Karpas-422 (cell line): ENCODE data around the gene ASXL1. TPM values are rescaled to one million over a fixed set of nuclear protein-coding genes. Genes with fewer than 3 reads are reported as not detected.

Experiments used
- DNase-seq: peaks from one replicate; pipeline ENCODE4 v3.0.0-alpha.2; 2015
- H2AFZ ChIP-seq: fragments of 200-600 bp; sonication (generic); 2 replicates; pipeline ENCODE4 v1.6.1; 2014; ENCODE audit warnings: antibody characterized with exemption, low read length, mixed read lengths
- H3K27ac ChIP-seq: fragments of 200-600 bp; sonication (generic); 2 replicates; pipeline ENCODE4 v1.5.1; 2014; ENCODE audit warnings: mild to moderate bottlenecking, low read length, moderate library complexity
- H3K27me3 ChIP-seq: fragments of 200-600 bp; sonication (generic); 2 replicates; pipeline ENCODE4 v1.6.1; 2014; ENCODE audit warnings: low read length, mixed read lengths
- H3K36me3 ChIP-seq: fragments of 200-600 bp; sonication (generic); 2 replicates; pipeline ENCODE4 v1.6.1; 2014; ENCODE audit warnings: low read length, mixed read lengths; ENCODE audit not compliant: insufficient read depth
- H3K4me1 ChIP-seq: fragments of 200-600 bp; sonication (generic); 2 replicates; pipeline ENCODE4 v1.6.1; 2014; ENCODE audit warnings: mild to moderate bottlenecking, low read length, mixed read lengths
- H3K4me2 ChIP-seq: fragments of 200-600 bp; sonication (generic); 2 replicates; pipeline ENCODE4 v1.6.1; 2014; ENCODE audit warnings: low read length, low read depth, mild to moderate bottlenecking; ENCODE audit not compliant: poor library complexity, severe bottlenecking
- H3K4me3 ChIP-seq: fragments of 200-600 bp; sonication (generic); 2 replicates; pipeline ENCODE4 v1.5.1; 2014; ENCODE audit warnings: mild to moderate bottlenecking, antibody characterized with exemption, low read length, mixed read lengths
- H3K79me2 ChIP-seq: fragments of 200-600 bp; sonication (generic); 2 replicates; pipeline ENCODE4 v1.6.1; 2014; ENCODE audit warnings: mild to moderate bottlenecking, low read length, mixed read lengths
- H3K9ac ChIP-seq: fragments of 200-600 bp; sonication (generic); 2 replicates; pipeline ENCODE4 v1.6.0; 2014; ENCODE audit warnings: low read length
- H3K9me2 ChIP-seq: fragments of 200-600 bp; sonication (generic), shearing (Covaris generic); replicated peaks from 2 replicates; pipeline ENCODE4 v1.6.0; 2014; ENCODE audit warnings: mild to moderate bottlenecking, low read length, moderate library complexity; ENCODE audit not compliant: insufficient read depth
- H3K9me3 ChIP-seq: fragments of 300-700, 200-600 bp; sonication (generic); 2 replicates; pipeline ENCODE4 v1.6.1; 2014; ENCODE audit warnings: low read length, mixed read lengths
- H4K20me1 ChIP-seq: fragments of 200-600 bp; sonication (generic); 2 replicates; pipeline ENCODE4 v1.6.1; 2014; ENCODE audit warnings: mild to moderate bottlenecking, antibody characterized with exemption, low read length, low read depth; ENCODE audit not compliant: insufficient read depth
- total RNA-seq: library from RNA; depleted of rRNA; stranded (reverse); fragments of >200 nt; shearing (Covaris generic); gene quantifications from 2 replicates; pipeline ENCODE4 v1.2.3, GENCODE V29; 2014; ENCODE audit warnings: low replicate concordance

ASXL1 gene
- total RNA-seq, 1 experiment from 2014 or later = 39.9 TPM

DNA sequence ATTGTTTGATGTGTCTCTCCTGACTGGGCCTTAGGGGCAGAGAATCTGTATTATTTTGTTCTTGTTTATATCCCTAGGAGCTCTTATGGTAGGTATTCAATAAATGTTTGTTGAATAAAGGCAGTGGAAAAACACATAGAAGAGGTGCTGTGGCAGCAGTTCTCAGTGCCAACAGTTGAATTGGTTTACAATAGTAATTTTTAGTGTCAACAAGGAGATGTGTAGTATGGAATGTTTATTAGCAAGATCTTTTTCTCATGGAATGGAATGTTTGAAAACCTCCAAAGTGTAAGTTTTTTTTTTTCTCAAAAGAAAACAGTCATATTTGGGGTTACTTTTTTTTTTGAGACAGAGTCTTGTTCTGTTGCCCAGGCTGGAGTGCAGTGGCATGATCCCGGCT, 28.0 kb downstream of the ASXL1 start:
- H3K27ac ChIP-seq = no peak overlapping the region
- DNase-seq = no peak
- H3K36me3 ChIP-seq = peaks cover 3% of the 10 kb centered on the region; the same call in 1 of the 2 replicates
- peaks cover 4% of the 10 kb centered on the region; the same call in 1 of the 2 replicates for H3K4me1 ChIP-seq
- H3K79me2 ChIP-seq = peaks cover 85% of the 10 kb centered on the region
- no peak overlapping the region for H2AFZ ChIP-seq
- H3K4me2 ChIP-seq = no peak overlapping the region
- no peaks in the 10 kb centered on the region for H3K27me3 ChIP-seq
- no peak overlapping the region for H3K4me3 ChIP-seq
- H3K9me2 ChIP-seq = no peaks in the 10 kb centered on the region
- H3K9ac ChIP-seq = no peak overlapping the region
- H4K20me1 ChIP-seq = no peaks in the 10 kb centered on the region
- no peaks in the 10 kb centered on the region for H3K9me3 ChIP-seq

DNA sequence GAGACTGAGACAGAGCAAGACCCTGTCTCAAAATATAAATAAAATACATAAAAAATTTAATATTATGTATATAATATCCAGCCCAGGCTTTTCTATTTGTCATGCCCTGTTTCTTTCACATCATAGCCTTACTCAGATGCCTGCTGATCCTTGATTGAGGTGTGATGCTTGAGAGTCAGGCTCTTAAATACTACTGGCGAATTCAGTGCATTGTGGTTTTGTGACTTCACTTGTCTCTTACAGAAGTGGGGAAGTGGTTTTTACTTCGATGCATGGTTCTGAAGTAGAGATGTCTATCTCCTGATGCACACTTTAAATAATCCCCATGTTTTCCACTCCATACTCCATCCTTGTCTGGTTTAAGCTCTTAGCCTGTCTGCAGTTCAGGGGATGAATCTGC, 29.1 kb downstream of the ASXL1 start:
- Histone ChIP-seq H3K36me3 (peaks cover 8% of the 10 kb centered on the region; the same call in 1 of the 2 replicates), H3K9ac (no peak overlapping the region), H3K4me3 (no peak overlapping the region), H3K27me3 (no peaks in the 10 kb centered on the region), H3K4me2 (no peak overlapping the region), H3K9me2 (no peaks in the 10 kb centered on the region), H3K27ac (no peak overlapping the region), H4K20me1 (no peaks in the 10 kb centered on the region), H3K4me1 (peaks cover 4% of the 10 kb centered on the region; the same call in 1 of the 2 replicates), H3K9me3 (no peaks in the 10 kb centered on the region), H2AFZ (no peak overlapping the region), H3K79me2 (peaks cover 93% of the 10 kb centered on the region)
- no peak for DNase-seq

- Histone ChIP-seq H3K79me2 (peaks cover 93% of the 10 kb centered on the region), H3K27ac (no peak overlapping the region)
- DNase-seq = no peak
These were observed 32.9 kb downstream of the ASXL1 start for GRCh38 chr20:32391003-32391402.

DNA sequence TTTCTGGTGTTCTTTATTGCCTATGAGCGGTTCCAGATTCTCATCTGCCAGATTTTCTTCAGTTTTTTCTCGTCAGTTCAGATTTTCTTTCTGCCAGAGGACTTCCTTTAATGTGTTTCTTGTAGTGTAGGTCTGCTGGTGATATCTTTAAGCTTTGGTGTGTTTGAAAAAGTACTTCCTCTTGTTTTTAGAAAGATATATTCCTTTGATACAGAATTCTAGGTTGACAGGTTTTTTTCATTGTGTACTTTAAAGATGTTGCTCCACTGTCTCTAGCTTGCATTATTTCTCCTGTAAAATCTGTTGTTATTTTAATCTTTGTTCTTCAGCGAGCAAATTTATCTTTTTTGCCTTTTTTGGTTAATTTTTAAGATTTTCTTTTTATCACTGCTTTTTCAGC, 36.9 kb downstream of the ASXL1 start:
- Histone ChIP-seq H3K4me1 (no peaks in the 10 kb centered on the region), H3K9ac (no peak overlapping the region), H4K20me1 (no peaks in the 10 kb centered on the region), H3K4me2 (no peak overlapping the region), H3K27me3 (no peaks in the 10 kb centered on the region), H3K9me2 (no peaks in the 10 kb centered on the region), H3K9me3 (no peaks in the 10 kb centered on the region), H3K36me3 (peaks cover 14% of the 10 kb centered on the region; the same call in 1 of the 2 replicates), H3K27ac (no peak overlapping the region), H2AFZ (no peak overlapping the region), H3K4me3 (no peak overlapping the region), H3K79me2 (peaks cover 90% of the 10 kb centered on the region)
- no peak for DNase-seq

More at GRCh38 chr20:32391003-32391402, 32.9 kb downstream of the ASXL1 start:
- Histone ChIP-seq H4K20me1 (no peaks in the 10 kb centered on the region), H3K9me3 (no peaks in the 10 kb centered on the region), H3K27me3 (no peaks in the 10 kb centered on the region), H2AFZ (no peak overlapping the region), H3K9me2 (no peaks in the 10 kb centered on the region), H3K9ac (no peak overlapping the region), H3K36me3 (peaks cover 14% of the 10 kb centered on the region; the same call in 1 of the 2 replicates), H3K4me1 (no peaks in the 10 kb centered on the region; the same call in 1 of the 2 replicates), H3K4me2 (no peak overlapping the region), H3K4me3 (no peak overlapping the region)

GRCh38 chr20:32396646-32397160, 38.6 kb downstream of the ASXL1 start:
- Histone ChIP-seq H3K36me3 (peaks cover 9% of the 10 kb centered on the region; the same call in 1 of the 2 replicates), H3K4me3 (no peak overlapping the region), H3K27ac (no peak overlapping the region), H3K9me3 (no peaks in the 10 kb centered on the region), H3K27me3 (no peaks in the 10 kb centered on the region), H4K20me1 (no peaks in the 10 kb centered on the region), H3K9me2 (no peaks in the 10 kb centered on the region), H3K4me1 (no peaks in the 10 kb centered on the region), H2AFZ (no peak overlapping the region), H3K9ac (no peak overlapping the region), H3K4me2 (no peak overlapping the region), H3K79me2 (peaks cover 88% of the 10 kb centered on the region)
- no peak for DNase-seq

DNA sequence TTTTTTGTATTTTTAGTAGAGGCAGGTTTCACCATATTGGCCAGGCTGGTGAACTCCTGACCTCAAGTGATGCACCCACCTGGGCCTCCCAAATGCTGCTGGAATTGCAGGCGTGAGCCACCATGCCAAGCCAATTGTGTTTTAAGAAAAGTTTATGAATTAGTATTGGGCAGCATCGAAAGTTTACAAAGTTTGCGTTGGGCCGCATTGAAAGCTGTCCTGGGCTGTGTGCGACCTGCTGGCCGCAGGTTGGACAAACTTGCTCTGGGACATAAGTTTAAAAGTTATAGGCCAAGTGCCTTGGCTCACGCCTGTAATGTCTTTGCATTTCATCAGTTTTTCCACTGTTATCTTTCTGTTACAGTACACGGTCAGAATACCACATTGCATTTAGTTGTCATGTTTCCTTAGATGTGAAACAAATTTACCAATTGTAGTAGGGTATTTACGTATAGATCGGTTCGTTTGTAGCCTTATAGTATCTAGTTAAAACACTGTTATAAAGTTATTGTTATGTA, 39.5 kb downstream of the ASXL1 start:
- peaks cover 88% of the 10 kb centered on the region for H3K79me2 ChIP-seq
- H3K4me2 ChIP-seq = no peak overlapping the region
- no peak overlapping the region for H2AFZ ChIP-seq
- no peaks in the 10 kb centered on the region for H4K20me1 ChIP-seq
- peaks cover 8% of the 10 kb centered on the region; the same call in 1 of the 2 replicates for H3K36me3 ChIP-seq
- no peak overlapping the region for H3K27ac ChIP-seq
- H3K9me3 ChIP-seq = no peaks in the 10 kb centered on the region
- DNase-seq = no peak
- no peak overlapping the region for H3K9ac ChIP-seq
- H3K4me1 ChIP-seq = no peaks in the 10 kb centered on the region; the same call in 1 of the 2 replicates
- H3K9me2 ChIP-seq = no peaks in the 10 kb centered on the region
- H3K27me3 ChIP-seq = no peaks in the 10 kb centered on the region
- H3K4me3 ChIP-seq = no peak overlapping the region

GRCh38 chr20:32400476-32400875, 42.3 kb downstream of the ASXL1 start:
- H4K20me1 ChIP-seq = no peaks in the 10 kb centered on the region
- no peak overlapping the region for H3K27ac ChIP-seq
- DNase-seq = no peak
- H3K9me2 ChIP-seq = no peaks in the 10 kb centered on the region
- no peak overlapping the region for H2AFZ ChIP-seq
- H3K9me3 ChIP-seq = no peaks in the 10 kb centered on the region
- no peak overlapping the region for H3K4me3 ChIP-seq
- H3K4me1 ChIP-seq = no peaks in the 10 kb centered on the region; the same call in 1 of the 2 replicates
- no peak overlapping the region for H3K9ac ChIP-seq
- H3K79me2 ChIP-seq = peaks cover 90% of the 10 kb centered on the region
- H3K27me3 ChIP-seq = no peaks in the 10 kb centered on the region
- peaks cover 4% of the 10 kb centered on the region; the same call in 1 of the 2 replicates for H3K36me3 ChIP-seq
- H3K4me2 ChIP-seq = no peak overlapping the region

DNA sequence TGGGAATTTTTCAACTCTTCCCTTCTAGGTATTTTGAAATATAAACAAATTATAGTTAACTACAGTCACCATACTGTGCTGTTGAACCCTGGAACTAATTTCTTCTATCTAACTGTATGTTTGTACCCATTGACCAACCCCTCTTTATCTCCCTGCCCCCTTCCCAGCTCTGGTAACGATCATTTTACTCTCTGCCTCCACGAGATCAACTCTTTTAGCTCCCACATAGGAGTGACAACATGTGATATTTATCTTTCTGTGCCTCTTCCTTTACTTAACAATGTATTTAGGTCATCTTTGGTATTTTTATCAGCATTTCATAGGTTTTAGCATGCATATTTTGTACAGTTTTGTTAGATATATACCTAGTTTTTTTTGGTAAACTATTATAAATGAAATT, 45.9 kb downstream of the ASXL1 start:
- no peak overlapping the region for H3K9ac ChIP-seq
- no peaks in the 10 kb centered on the region for H3K27me3 ChIP-seq
- H3K4me2 ChIP-seq = no peak overlapping the region
- H3K9me2 ChIP-seq = no peaks in the 10 kb centered on the region
- H4K20me1 ChIP-seq = no peaks in the 10 kb centered on the region
- peaks cover 7% of the 10 kb centered on the region; the same call in 1 of the 2 replicates for H3K36me3 ChIP-seq
- no peak for DNase-seq
- no peaks in the 10 kb centered on the region; the same call in 1 of the 2 replicates for H3K4me1 ChIP-seq
- H3K9me3 ChIP-seq = no peaks in the 10 kb centered on the region
- H3K27ac ChIP-seq = no peak overlapping the region
- H3K79me2 ChIP-seq = peaks cover 94% of the 10 kb centered on the region
- H2AFZ ChIP-seq = no peak overlapping the region
- H3K4me3 ChIP-seq = no peak overlapping the region
